ENCODE results near the gene NEDD9.

GRCh38 chr6:11197175-11197536 is 35.3 kb downstream of the NEDD9 start:
- no peak for TF ChIP-seq CTCF (IDR thresholded peaks at IDR 0.05)
- no peak for TF ChIP-seq EZH2 (IDR thresholded peaks at IDR 0.05; ENCODE audit: borderline replicate concordance, insufficient read depth, low read depth, low read length, poor library complexity, severe bottlenecking)

Measured in B cell (primary cell).